Astrocyte (in vitro differentiated cells and primary cell): ENCODE results near the gene ABCG8.

Source experiments
- EZH2 ChIP-seq: IDR thresholded peaks from 2 replicates; pipeline ENCODE4 v1.6.1; 2012; ENCODE audit warnings: mild to moderate bottlenecking, low read length, inconsistent platforms; ENCODE audit not compliant: insufficient read depth
- TF ChIP-seq, protein P1 (sequence below): IDR thresholded peaks from 2 replicates; pipeline ENCODE4 v1.5.1; 2011; ENCODE audit warnings: low read depth, mild to moderate bottlenecking, inconsistent platforms, low read length, moderate library complexity; ENCODE audit not compliant: insufficient read depth

DNA sequence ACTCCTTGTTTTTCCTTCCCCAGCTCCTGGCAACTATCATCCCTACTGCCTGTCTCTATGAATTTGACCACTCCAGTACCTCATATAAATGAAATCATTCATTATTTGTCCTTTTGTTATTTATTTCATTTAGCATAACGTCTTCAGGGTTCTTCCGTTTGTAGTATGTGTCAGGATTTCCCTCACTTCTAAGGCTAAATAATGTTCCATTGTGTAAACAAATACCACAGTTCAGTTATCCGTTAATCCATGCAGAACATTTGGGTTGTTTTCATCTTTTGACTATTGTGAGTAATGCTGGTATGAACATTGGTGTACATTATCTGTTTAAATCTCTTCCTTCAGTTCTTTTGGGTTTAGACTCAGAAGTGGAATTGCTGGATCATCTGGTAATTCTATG, 46.1 kb upstream of the ABCG8 start:
- no peak for TF ChIP-seq EZH2
- TF ChIP-seq, protein P1, sequence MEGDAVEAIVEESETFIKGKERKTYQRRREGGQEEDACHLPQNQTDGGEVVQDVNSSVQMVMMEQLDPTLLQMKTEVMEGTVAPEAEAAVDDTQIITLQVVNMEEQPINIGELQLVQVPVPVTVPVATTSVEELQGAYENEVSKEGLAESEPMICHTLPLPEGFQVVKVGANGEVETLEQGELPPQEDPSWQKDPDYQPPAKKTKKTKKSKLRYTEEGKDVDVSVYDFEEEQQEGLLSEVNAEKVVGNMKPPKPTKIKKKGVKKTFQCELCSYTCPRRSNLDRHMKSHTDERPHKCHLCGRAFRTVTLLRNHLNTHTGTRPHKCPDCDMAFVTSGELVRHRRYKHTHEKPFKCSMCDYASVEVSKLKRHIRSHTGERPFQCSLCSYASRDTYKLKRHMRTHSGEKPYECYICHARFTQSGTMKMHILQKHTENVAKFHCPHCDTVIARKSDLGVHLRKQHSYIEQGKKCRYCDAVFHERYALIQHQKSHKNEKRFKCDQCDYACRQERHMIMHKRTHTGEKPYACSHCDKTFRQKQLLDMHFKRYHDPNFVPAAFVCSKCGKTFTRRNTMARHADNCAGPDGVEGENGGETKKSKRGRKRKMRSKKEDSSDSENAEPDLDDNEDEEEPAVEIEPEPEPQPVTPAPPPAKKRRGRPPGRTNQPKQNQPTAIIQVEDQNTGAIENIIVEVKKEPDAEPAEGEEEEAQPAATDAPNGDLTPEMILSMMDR = no peak
